Measurements from ENCODE around the gene HSF2BP. TPM values are rescaled to one million over a fixed set of nuclear protein-coding genes. Genes with fewer than 3 reads are reported as not detected.
"Not testable (repeated sequence)": the region's sequence is repeated elsewhere in the genome, so short reads cannot be mapped to it uniquely, and the experiment has no call there.

Gene HSF2BP
- total RNA-seq, 1 donor from 2014 or later = 0.75 TPM

DNA sequence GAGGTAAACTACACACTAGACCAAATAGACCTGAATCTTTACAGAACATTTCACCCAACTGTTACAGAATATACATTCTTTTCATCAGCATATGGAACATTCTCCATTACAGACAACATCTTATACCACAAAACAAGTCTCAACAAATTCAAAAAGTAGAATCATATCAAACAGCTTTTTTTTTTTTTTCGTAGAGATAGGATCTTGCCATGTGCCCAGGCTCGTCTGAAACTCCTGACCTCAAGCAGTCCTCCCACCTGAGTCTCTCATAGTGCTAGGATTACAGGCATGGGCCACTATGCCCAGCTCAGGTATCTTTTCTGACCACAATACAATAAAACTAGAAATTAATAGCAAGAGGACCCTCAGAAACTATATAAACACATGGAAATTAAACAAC lies 36.5 kb downstream of the HSF2BP start:
- H3K36me3 ChIP-seq = no peaks in the 10 kb centered on the region
- no peaks in the 10 kb centered on the region for H3K4me1 ChIP-seq
- no peak overlapping the region for H3K4me3 ChIP-seq
- no peak for DNase-seq (ENCODE audit: low spot score in 2 of 2)
- intact Hi-C loops (cut with DNase I) = no loop called here
- H3K9me3 ChIP-seq = peaks cover 0 to 15% of the 10 kb centered on the region in 2 donors
- H3K27me3 ChIP-seq = no peaks in the 10 kb centered on the region
- TF ChIP-seq, protein P1, sequence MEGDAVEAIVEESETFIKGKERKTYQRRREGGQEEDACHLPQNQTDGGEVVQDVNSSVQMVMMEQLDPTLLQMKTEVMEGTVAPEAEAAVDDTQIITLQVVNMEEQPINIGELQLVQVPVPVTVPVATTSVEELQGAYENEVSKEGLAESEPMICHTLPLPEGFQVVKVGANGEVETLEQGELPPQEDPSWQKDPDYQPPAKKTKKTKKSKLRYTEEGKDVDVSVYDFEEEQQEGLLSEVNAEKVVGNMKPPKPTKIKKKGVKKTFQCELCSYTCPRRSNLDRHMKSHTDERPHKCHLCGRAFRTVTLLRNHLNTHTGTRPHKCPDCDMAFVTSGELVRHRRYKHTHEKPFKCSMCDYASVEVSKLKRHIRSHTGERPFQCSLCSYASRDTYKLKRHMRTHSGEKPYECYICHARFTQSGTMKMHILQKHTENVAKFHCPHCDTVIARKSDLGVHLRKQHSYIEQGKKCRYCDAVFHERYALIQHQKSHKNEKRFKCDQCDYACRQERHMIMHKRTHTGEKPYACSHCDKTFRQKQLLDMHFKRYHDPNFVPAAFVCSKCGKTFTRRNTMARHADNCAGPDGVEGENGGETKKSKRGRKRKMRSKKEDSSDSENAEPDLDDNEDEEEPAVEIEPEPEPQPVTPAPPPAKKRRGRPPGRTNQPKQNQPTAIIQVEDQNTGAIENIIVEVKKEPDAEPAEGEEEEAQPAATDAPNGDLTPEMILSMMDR (IDR thresholded peaks at IDR 0.05) = no peak
- no peak overlapping the region for H3K27ac ChIP-seq

DNA sequence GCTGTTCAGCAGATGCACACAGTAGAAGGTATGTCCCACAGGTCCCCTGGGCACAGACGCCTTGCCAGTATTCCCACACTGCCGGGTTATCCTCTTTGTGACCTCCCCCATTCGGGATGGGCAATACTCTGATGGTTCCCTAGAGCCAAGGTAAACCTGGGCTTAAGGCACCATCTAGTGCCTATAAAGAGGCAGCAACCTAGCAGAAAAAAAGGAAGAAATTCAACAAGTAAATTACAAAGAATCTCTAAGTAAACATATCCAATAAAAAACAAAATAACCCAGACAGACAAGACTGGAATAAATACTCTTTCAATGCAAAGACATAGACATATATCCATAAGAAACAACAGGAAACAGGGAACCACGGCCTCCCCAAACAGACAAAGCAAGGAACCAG lies 39.4 kb downstream of the HSF2BP start:
- Histone ChIP-seq H3K27me3 (no peaks in the 10 kb centered on the region), H3K9me3 (peaks cover 0 to 15% of the 10 kb centered on the region in 2 donors), H3K27ac (no peak overlapping the region), H3K4me3 (no peak overlapping the region), H3K36me3 (no peaks in the 10 kb centered on the region), H3K4me1 (no peaks in the 10 kb centered on the region)
- intact Hi-C loops (cut with DNase I) = no loop called here
- no peak for DNase-seq (ENCODE audit: low spot score in 2 of 2)
- TF ChIP-seq, protein P1 (IDR thresholded peaks at IDR 0.05) = no peak

DNA sequence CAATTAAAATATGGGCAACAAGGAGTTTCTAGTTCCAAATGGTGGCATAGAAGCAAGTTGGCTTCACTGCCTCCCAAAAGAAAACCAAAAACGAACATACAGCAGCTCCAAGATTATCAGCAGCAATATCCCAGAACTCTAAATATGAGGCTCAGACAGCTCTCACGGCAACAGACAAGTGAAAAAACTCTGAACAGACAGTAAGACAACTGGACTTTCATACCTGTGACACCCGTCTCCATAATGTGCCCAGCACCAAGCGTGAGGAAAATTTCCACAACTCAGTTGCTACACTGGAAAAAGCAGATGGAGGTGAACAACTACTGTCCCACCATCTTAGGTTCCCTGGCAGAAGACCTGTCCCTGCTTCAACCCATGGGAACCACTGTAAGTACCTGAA lies 39.9 kb downstream of the HSF2BP start:
- no peak for DNase-seq (ENCODE audit: low spot score in 2 of 2)
- H3K27ac ChIP-seq = no peak overlapping the region
- peaks cover 0 to 15% of the 10 kb centered on the region in 2 donors for H3K9me3 ChIP-seq
- H3K4me3 ChIP-seq = no peak overlapping the region
- H3K36me3 ChIP-seq = no peaks in the 10 kb centered on the region
- intact Hi-C loops (cut with DNase I) = no loop called here
- no peaks in the 10 kb centered on the region for H3K4me1 ChIP-seq
- no peaks in the 10 kb centered on the region for H3K27me3 ChIP-seq
- TF ChIP-seq, protein P1 (IDR thresholded peaks at IDR 0.05) = no peak

DNA sequence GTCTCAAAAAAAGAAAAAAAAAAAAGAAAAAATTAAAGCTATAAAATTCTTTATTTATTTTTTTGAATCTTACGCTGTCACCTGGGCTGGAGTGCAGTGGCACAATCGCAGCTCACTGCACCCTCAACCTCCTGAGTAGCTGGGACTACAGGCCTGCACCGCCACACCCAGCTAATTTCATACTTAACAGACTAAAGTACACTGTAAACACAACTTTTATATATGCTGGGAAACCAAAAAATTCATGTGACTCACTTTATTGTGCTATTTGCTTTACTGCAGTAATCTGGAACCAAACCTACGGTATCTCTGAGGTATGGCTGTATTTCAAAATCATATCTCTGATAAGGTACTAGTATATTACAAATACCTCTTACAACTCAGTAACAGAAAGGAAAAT lies 40.3 kb downstream of the HSF2BP start:
- Histone ChIP-seq H3K36me3 (no peaks in the 10 kb centered on the region), H3K9me3 (peaks cover 0 to 15% of the 10 kb centered on the region in 2 donors), H3K27ac (no peak overlapping the region), H3K4me1 (no peaks in the 10 kb centered on the region), H3K27me3 (no peaks in the 10 kb centered on the region), H3K4me3 (no peak overlapping the region)
- TF ChIP-seq, protein P1 (IDR thresholded peaks at IDR 0.05) = no peak
- intact Hi-C loops (cut with DNase I) = no loop called here
- DNase-seq (ENCODE audit: low spot score in 2 of 2) = no peak

DNA sequence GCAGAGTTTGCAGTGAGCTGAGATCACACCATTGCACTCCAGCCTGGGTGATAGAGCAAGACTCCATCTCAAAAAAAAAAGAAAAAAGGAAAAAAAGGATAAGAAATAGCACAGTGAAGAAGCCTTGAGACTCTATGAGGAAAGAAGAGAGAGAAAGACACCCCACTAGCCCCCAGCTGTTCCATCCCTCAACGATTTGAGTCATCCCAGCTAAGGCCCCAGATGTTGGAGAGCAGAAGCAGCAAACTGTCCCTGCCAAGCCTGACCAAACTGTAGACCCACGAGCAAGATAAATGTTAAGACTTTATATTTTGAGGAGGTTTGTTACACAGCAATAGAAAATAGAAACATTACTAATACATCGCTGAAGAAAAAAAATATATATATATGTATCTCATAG lies 42.4 kb downstream of the HSF2BP start:
- peaks cover 0 to 15% of the 10 kb centered on the region in 2 donors for H3K9me3 ChIP-seq
- H3K4me1 ChIP-seq; H3K27me3 ChIP-seq; H3K4me3 ChIP-seq; intact Hi-C loops (cut with DNase I); H3K27ac ChIP-seq; DNase-seq (ENCODE audit: low spot score in 2 of 2); H3K36me3 ChIP-seq: not testable (repeated sequence)

DNA sequence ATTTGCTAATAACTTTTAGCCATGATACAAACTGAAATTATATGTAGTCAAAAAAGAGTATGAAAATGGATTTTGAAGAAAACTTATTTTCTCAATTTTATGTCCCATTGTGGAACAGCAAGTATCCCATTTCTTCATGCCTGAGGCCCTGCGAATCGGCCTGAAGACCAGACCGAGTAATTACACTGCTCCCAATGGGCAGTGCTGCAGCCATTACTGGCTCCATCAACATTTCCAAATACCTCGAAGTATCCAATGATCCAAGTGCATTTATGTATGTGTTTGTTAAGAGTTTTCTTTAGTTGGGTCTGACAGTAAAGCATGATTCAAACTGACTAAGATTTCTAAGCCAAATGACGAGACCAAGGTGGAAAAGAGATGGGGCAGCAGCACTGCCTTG lies 44.4 kb downstream of the HSF2BP start:
- no peaks in the 10 kb centered on the region for H3K27me3 ChIP-seq
- TF ChIP-seq, protein P1 (IDR thresholded peaks at IDR 0.05) = no peak
- intact Hi-C loops (cut with DNase I) = no loop called here
- no peaks in the 10 kb centered on the region for H3K36me3 ChIP-seq
- no peaks in the 10 kb centered on the region for H3K4me1 ChIP-seq
- no peak overlapping the region for H3K4me3 ChIP-seq
- peaks cover 0 to 5% of the 10 kb centered on the region in 2 donors for H3K9me3 ChIP-seq
- DNase-seq (ENCODE audit: low spot score in 2 of 2) = no peak
- no peak overlapping the region for H3K27ac ChIP-seq

Data from ascending aorta (tissue), 2 donors.